Measurements from ENCODE around the gene MTARC2. TPM values are rescaled to one million over a fixed set of nuclear protein-coding genes. Genes with fewer than 3 reads are reported as not detected.

Gene MTARC2
- total and polyA plus RNA-seq, 2 experiments from 2014 or later = 36.4 to 54.5 TPM

DNA sequence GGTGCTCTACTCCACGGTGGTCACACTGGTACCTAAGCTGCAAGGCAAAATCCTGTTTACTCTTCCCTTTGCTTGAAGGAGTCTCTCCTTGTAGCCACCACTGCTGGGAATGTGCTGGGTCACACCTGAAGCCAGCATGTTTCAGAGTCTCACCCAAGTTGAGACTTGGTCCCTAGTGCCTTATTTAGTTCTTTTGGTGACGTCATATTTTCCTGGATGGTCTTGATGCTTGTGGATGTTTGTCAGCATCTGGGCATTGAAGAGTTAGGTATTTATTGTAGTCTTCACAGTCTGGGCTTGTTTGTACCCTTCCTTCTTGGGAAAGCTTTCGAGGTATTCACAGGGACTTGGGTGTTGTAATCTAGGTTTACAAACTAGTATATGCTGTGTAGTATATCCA lies 5.6 kb upstream of the MTARC2 start:
- no peaks in the 10 kb centered on the region for H3K36me3 ChIP-seq
- DNase-seq (ENCODE audit: low read depth in 1 of 2, low spot score in 1 of 2) = no peak
- H3K4me1 ChIP-seq (ENCODE audit: low read depth) = peaks cover 5% of the 10 kb centered on the region
- TF ChIP-seq, protein P1, sequence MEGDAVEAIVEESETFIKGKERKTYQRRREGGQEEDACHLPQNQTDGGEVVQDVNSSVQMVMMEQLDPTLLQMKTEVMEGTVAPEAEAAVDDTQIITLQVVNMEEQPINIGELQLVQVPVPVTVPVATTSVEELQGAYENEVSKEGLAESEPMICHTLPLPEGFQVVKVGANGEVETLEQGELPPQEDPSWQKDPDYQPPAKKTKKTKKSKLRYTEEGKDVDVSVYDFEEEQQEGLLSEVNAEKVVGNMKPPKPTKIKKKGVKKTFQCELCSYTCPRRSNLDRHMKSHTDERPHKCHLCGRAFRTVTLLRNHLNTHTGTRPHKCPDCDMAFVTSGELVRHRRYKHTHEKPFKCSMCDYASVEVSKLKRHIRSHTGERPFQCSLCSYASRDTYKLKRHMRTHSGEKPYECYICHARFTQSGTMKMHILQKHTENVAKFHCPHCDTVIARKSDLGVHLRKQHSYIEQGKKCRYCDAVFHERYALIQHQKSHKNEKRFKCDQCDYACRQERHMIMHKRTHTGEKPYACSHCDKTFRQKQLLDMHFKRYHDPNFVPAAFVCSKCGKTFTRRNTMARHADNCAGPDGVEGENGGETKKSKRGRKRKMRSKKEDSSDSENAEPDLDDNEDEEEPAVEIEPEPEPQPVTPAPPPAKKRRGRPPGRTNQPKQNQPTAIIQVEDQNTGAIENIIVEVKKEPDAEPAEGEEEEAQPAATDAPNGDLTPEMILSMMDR (IDR thresholded peaks at IDR 0.05; ENCODE audit: low read depth, low read length) = no peak
- H3K27me3 ChIP-seq = no peaks in the 10 kb centered on the region
- H3K9me3 ChIP-seq (ENCODE audit: low read depth) = no peaks in the 10 kb centered on the region
- no peak overlapping the region for H3K27ac ChIP-seq
- no peak overlapping the region for H3K4me3 ChIP-seq

- no peaks in the 10 kb centered on the region for H3K9me3 ChIP-seq (ENCODE audit: low read depth)
- peaks cover 29% of the 10 kb centered on the region for H3K4me1 ChIP-seq (ENCODE audit: low read depth)
- TF ChIP-seq, protein P1 (IDR thresholded peaks at IDR 0.05; ENCODE audit: low read depth, low read length) = no peak
- DNase-seq (ENCODE audit: low read depth in 1 of 2, low spot score in 1 of 2) = no peak
- H3K36me3 ChIP-seq = no peaks in the 10 kb centered on the region
- H3K27me3 ChIP-seq = no peaks in the 10 kb centered on the region
- H3K4me3 ChIP-seq = no peak overlapping the region
- H3K27ac ChIP-seq = peak overlapping the region; percentile 72
These were observed 1.3 kb upstream of the MTARC2 start for GRCh38 chr1:220746851-220747250.

- Histone ChIP-seq H3K4me1 (ENCODE audit: low read depth) (peaks cover 31% of the 10 kb centered on the region), H3K27me3 (no peaks in the 10 kb centered on the region), H3K9me3 (ENCODE audit: low read depth) (no peaks in the 10 kb centered on the region), H3K27ac (peak overlapping the region; percentile 72), H3K36me3 (no peaks in the 10 kb centered on the region), H3K4me3 (peak overlapping the region; percentile 53)
- TF ChIP-seq, protein P1 (IDR thresholded peaks at IDR 0.05; ENCODE audit: low read depth, low read length) = no peak
- no peak for DNase-seq (ENCODE audit: low read depth in 1 of 2, low spot score in 1 of 2)
These were observed 559 bp upstream of the MTARC2 start for GRCh38 chr1:220747437-220748088.

GRCh38 chr1:220748936-220749335 lies 814 bp downstream of the MTARC2 start:
- H3K4me3 ChIP-seq = peak overlapping the region; percentile 53
- peaks cover 31% of the 10 kb centered on the region for H3K4me1 ChIP-seq (ENCODE audit: low read depth)
- no peak overlapping the region for H3K27ac ChIP-seq
- no peaks in the 10 kb centered on the region for H3K27me3 ChIP-seq
- TF ChIP-seq, protein P1 (IDR thresholded peaks at IDR 0.05; ENCODE audit: low read depth, low read length) = no peak
- no peaks in the 10 kb centered on the region for H3K9me3 ChIP-seq (ENCODE audit: low read depth)
- no peak for DNase-seq (ENCODE audit: low read depth in 1 of 2, low spot score in 1 of 2)
- H3K36me3 ChIP-seq = no peaks in the 10 kb centered on the region

DNA sequence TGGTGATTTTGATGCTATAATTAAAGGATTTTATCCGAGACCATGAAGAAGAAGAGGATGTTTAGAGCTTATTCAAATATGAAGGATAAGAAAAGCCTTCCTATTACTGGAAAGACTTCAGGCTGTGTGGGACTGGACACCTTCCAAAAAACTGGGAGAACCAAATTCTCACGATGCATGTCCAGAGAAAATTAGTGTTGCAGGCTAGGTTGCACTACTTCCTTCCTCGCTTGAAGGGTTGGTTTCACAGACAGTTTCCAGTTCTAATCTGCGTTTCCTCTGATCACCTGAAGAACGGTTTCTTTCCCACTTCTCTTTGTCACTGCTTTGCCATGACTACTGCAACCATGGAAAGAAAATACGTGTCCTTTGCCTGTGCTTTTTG lies 2.0 kb downstream of the MTARC2 start:
- Histone ChIP-seq H3K27ac (no peak overlapping the region), H3K36me3 (peaks cover 7% of the 10 kb centered on the region), H3K9me3 (ENCODE audit: low read depth) (no peaks in the 10 kb centered on the region), H3K4me1 (ENCODE audit: low read depth) (peaks cover 31% of the 10 kb centered on the region), H3K4me3 (no peak overlapping the region), H3K27me3 (no peaks in the 10 kb centered on the region)
- TF ChIP-seq, protein P1 (IDR thresholded peaks at IDR 0.05; ENCODE audit: low read depth, low read length) = no peak
- DNase-seq (ENCODE audit: low read depth in 1 of 2, low spot score in 1 of 2) = peak in 1 of 2 donors; percentile 70
